Liver (tissue), 9 donors: ENCODE measurements around the gene RHNO1. TPM values are rescaled to one million over a fixed set of nuclear protein-coding genes. Genes with fewer than 3 reads are reported as not detected.

ENCODE experiments used
- DNase-seq: peaks from one replicate; pipeline ENCODE4 v3.0.0-alpha.2; 2017; ENCODE audit warnings: low spot score
- H3K27ac ChIP-seq, 2 donors: one replicate each; pipeline ENCODE4 v1.7.0; 2013; ENCODE audit warnings: inconsistent platforms in 2 of 2, low read length in 2 of 2, control low read depth in 1 of 2, low read depth in 1 of 2, mild to moderate bottlenecking in 1 of 2
- H3K27me3 ChIP-seq, 4 donors: one replicate each; pipeline versions ENCODE4 v1.6.1 to v1.7.0; 2013; ENCODE audit warnings: low read length in 3 of 4, inconsistent platforms in 1 of 4, mild to moderate bottlenecking in 1 of 4, moderate library complexity in 1 of 4; ENCODE audit not compliant: control insufficient read depth in 4 of 4, insufficient read depth in 4 of 4
- H3K36me3 ChIP-seq, 4 donors: one replicate each; pipeline versions ENCODE4 v1.6.1 to v1.7.0; 2013; ENCODE audit warnings: low read length in 3 of 4, mild to moderate bottlenecking in 3 of 4, low read depth in 1 of 4, moderate library complexity in 1 of 4; ENCODE audit not compliant: control insufficient read depth in 4 of 4, insufficient read depth in 3 of 4
- H3K4me1 ChIP-seq, 4 donors: one replicate each; pipeline versions ENCODE4 v1.6.1 to v1.7.0; 2013; ENCODE audit warnings: low read length in 3 of 4, mild to moderate bottlenecking in 3 of 4, moderate library complexity in 1 of 4; ENCODE audit not compliant: control insufficient read depth in 4 of 4, insufficient read depth in 4 of 4
- H3K4me3 ChIP-seq, 3 donors: one replicate each; pipeline versions ENCODE4 v1.6.1 to v1.7.0; 2013; ENCODE audit warnings: low read length in 3 of 3, control low read depth in 1 of 3, low read depth in 1 of 3, mild to moderate bottlenecking in 1 of 3
- H3K9ac ChIP-seq, 2 donors: one replicate each; pipeline ENCODE4 v1.7.0; 2013; ENCODE audit warnings: low read length in 2 of 2, mild to moderate bottlenecking in 2 of 2, moderate library complexity in 2 of 2, control low read depth in 1 of 2, low read depth in 1 of 2
- H3K9me3 ChIP-seq, 4 donors: one replicate each; pipeline versions ENCODE4 v1.6.1 to v1.7.0; 2013; ENCODE audit warnings: low read length in 3 of 4; ENCODE audit not compliant: control insufficient read depth in 4 of 4
- CTCF ChIP-seq: fragments of 150-350 bp; IDR thresholded peaks from 2 replicates; pipeline ENCODE4 v1.5.1; 2017; ENCODE audit warnings: improper control_type of control experiment, low read depth, low read length; ENCODE audit not compliant: missing input control
- EGR1 ChIP-seq, 2 donors: IDR thresholded peaks; 2 replicates each; pipeline ENCODE4 v1.6.1; 2016 to 2018; ENCODE audit warnings: antibody characterized with exemption in 2 of 2, low read depth in 2 of 2
- FOXA1 ChIP-seq: IDR thresholded peaks from 2 replicates; pipeline ENCODE4 v1.6.1; 2016; ENCODE audit warnings: antibody characterized with exemption
- FOXA2 ChIP-seq: IDR thresholded peaks from 2 replicates; pipeline ENCODE4 v1.6.1; 2016; ENCODE audit warnings: antibody characterized with exemption
- GABPA ChIP-seq, 2 donors: IDR thresholded peaks in 1 of 2; conservative IDR thresholded peaks in 1 of 2; 2 replicates each; pipeline ENCODE4 v1.6.1; 2016; ENCODE audit warnings: antibody characterized with exemption in 2 of 2, mild to moderate bottlenecking in 1 of 2, moderate library complexity in 1 of 2
- HNF4A ChIP-seq, 2 donors: conservative IDR thresholded peaks; 2 replicates each; pipeline ENCODE4 v1.6.1; 2016; ENCODE audit warnings: antibody characterized with exemption in 2 of 2, mild to moderate bottlenecking in 2 of 2
- HNF4G ChIP-seq: IDR thresholded peaks from 2 replicates; pipeline ENCODE4 v1.6.1; 2016; ENCODE audit warnings: antibody characterized with exemption
- JUND ChIP-seq, 2 donors: IDR thresholded peaks; 2 replicates each; pipeline ENCODE4 v1.6.1; 2016; ENCODE audit warnings: antibody characterized with exemption in 2 of 2
- MAX ChIP-seq: IDR thresholded peaks from 2 replicates; pipeline ENCODE4 v1.6.1; 2016; ENCODE audit warnings: antibody characterized with exemption
- NR2F2 ChIP-seq: IDR thresholded peaks from 2 replicates; pipeline ENCODE4 v1.6.1; 2016; ENCODE audit warnings: antibody characterized with exemption
- RAD21 ChIP-seq, 2 donors: IDR thresholded peaks; 2 replicates each; pipeline ENCODE4 v1.6.1; 2016; ENCODE audit warnings: antibody characterized with exemption in 2 of 2, mild to moderate bottlenecking in 2 of 2
- RXRA ChIP-seq, 2 donors: IDR thresholded peaks; 2 replicates each; pipeline ENCODE4 v1.6.1; 2017 to 2018; ENCODE audit warnings: antibody characterized with exemption in 2 of 2, mild to moderate bottlenecking in 1 of 2
- SP1 ChIP-seq: IDR thresholded peaks from 2 replicates; pipeline ENCODE4 v1.6.1; 2018; ENCODE audit warnings: antibody characterized with exemption, mild to moderate bottlenecking
- TAF1 ChIP-seq: conservative IDR thresholded peaks from 2 replicates; pipeline ENCODE4 v1.6.1; 2016; ENCODE audit warnings: antibody characterized with exemption, mild to moderate bottlenecking
- YY1 ChIP-seq: IDR thresholded peaks from 2 replicates; pipeline ENCODE4 v1.6.1; 2016; ENCODE audit warnings: antibody characterized with exemption, mild to moderate bottlenecking
- WGBS: extraction: QIAGEN DNeasy Blood & Tissue Kit; methylation state at CpG from one replicate; pipeline ENCODE4 v1.1.7; 2013; 5-methylcytosine and 5-hydroxymethylcytosine counted together
- polyA plus RNA-seq, 2 donors: library from polyadenylated mRNA; stranded (reverse) in 1 of 2; unstranded in 1 of 2; fragments of 200-250 nt in 1 of 2; fragments of >200 nt in 1 of 2; fragmentation: Nextera tagmentation in 1 of 2; extraction: Ambion mirVana in 1 of 2; gene quantifications; one replicate each; pipeline versions ENCODE4 v1.2.1 to v1.2.3, GENCODE V29; 2013 to 2015
- total RNA-seq, 2 donors: library from RNA; depleted of rRNA; stranded (reverse); fragments of >200 nt; gene quantifications; one replicate each; pipeline ENCODE4 v1.2.3, GENCODE V29; 2014
- TF ChIP-seq, protein P1 (sequence below): IDR thresholded peaks from 2 replicates; pipeline ENCODE4 v1.6.1; 2016; ENCODE audit warnings: antibody characterized with exemption, mild to moderate bottlenecking
- TF ChIP-seq, protein P2 (sequence below): IDR thresholded peaks from 2 replicates; pipeline ENCODE4 v1.6.1; 2016; ENCODE audit warnings: antibody characterized with exemption
- TF ChIP-seq, protein P3 (sequence below): IDR thresholded peaks from 2 replicates; pipeline ENCODE4 v1.6.1; 2016; ENCODE audit warnings: antibody characterized with exemption
- donor health status: healthy.
- donor health status: healthy.
- donor health status: healthy.
- donor health status: healthy.
- donor health status: healthy.

The RHNO1 gene
- total and polyA plus RNA-seq, 4 donors, result 1.4 to 14.5 (median 2.8) TPM

DNA sequence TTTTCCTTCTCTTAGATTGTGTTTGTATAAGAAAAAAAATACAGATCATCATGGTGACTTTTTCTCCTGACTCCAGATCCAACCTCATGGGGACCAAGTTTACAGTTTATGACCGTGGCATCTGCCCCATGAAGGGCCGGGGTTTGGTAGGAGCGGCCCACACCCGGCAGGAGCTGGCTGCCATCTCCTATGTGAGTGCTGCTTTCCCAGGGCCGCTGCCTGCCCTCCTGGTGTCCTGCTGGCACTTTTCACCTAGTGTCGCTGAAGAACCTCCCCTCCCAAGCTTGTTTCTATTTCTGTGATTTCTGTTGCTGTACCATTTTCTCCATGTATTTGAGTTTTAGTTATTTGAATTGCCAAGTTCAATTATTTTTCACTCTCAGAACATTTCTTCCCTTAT, 57.3 kb downstream of the RHNO1 start:
- Histone ChIP-seq H3K4me1 (no peaks in the 10 kb centered on the region), H3K4me3 (no peak overlapping the region), H3K9ac (no peak overlapping the region), H3K27ac (no peak overlapping the region), H3K27me3 (no peaks in the 10 kb centered on the region), H3K9me3 (no peaks in the 10 kb centered on the region), H3K36me3 (peaks cover 9 to 34% (median 23%) of the 10 kb centered on the region in 4 donors)
- DNase-seq, result no peak
- no peak for TF ChIP-seq YY1
- TF ChIP-seq, protein P1, sequence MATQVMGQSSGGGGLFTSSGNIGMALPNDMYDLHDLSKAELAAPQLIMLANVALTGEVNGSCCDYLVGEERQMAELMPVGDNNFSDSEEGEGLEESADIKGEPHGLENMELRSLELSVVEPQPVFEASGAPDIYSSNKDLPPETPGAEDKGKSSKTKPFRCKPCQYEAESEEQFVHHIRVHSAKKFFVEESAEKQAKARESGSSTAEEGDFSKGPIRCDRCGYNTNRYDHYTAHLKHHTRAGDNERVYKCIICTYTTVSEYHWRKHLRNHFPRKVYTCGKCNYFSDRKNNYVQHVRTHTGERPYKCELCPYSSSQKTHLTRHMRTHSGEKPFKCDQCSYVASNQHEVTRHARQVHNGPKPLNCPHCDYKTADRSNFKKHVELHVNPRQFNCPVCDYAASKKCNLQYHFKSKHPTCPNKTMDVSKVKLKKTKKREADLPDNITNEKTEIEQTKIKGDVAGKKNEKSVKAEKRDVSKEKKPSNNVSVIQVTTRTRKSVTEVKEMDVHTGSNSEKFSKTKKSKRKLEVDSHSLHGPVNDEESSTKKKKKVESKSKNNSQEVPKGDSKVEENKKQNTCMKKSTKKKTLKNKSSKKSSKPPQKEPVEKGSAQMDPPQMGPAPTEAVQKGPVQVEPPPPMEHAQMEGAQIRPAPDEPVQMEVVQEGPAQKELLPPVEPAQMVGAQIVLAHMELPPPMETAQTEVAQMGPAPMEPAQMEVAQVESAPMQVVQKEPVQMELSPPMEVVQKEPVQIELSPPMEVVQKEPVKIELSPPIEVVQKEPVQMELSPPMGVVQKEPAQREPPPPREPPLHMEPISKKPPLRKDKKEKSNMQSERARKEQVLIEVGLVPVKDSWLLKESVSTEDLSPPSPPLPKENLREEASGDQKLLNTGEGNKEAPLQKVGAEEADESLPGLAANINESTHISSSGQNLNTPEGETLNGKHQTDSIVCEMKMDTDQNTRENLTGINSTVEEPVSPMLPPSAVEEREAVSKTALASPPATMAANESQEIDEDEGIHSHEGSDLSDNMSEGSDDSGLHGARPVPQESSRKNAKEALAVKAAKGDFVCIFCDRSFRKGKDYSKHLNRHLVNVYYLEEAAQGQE, result no peak
- TF ChIP-seq NR2F2, result no peak
- TF ChIP-seq CTCF, result no peak
- TF ChIP-seq TAF1, result no peak
- TF ChIP-seq RXRA (IDR thresholded peaks at IDR 0.05), result no peak
- TF ChIP-seq FOXA1, result no peak
- TF ChIP-seq, protein P2, sequence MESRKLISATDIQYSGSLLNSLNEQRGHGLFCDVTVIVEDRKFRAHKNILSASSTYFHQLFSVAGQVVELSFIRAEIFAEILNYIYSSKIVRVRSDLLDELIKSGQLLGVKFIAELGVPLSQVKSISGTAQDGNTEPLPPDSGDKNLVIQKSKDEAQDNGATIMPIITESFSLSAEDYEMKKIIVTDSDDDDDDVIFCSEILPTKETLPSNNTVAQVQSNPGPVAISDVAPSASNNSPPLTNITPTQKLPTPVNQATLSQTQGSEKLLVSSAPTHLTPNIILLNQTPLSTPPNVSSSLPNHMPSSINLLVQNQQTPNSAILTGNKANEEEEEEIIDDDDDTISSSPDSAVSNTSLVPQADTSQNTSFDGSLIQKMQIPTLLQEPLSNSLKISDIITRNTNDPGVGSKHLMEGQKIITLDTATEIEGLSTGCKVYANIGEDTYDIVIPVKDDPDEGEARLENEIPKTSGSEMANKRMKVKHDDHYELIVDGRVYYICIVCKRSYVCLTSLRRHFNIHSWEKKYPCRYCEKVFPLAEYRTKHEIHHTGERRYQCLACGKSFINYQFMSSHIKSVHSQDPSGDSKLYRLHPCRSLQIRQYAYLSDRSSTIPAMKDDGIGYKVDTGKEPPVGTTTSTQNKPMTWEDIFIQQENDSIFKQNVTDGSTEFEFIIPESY, result no peak
- no peak for TF ChIP-seq GABPA (IDR thresholded peaks at IDR 0.05 in 1 of 2, conservative IDR thresholded peaks at IDR 0.05 in 1 of 2)
- no peak for TF ChIP-seq HNF4A (conservative IDR thresholded peaks at IDR 0.05)
- TF ChIP-seq, protein P3, sequence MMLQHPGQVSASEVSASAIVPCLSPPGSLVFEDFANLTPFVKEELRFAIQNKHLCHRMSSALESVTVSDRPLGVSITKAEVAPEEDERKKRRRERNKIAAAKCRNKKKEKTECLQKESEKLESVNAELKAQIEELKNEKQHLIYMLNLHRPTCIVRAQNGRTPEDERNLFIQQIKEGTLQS, result no peak
- no peak for TF ChIP-seq FOXA2
- TF ChIP-seq JUND (IDR thresholded peaks at IDR 0.05), result no peak
- TF ChIP-seq EGR1 (IDR thresholded peaks at IDR 0.05; ENCODE audit: low read depth in 2 of 2), result no peak
- TF ChIP-seq HNF4G, result no peak
- TF ChIP-seq MAX, result no peak
- WGBS, result 99% methylated on average over 6 of the region's 6 CpGs

DNA sequence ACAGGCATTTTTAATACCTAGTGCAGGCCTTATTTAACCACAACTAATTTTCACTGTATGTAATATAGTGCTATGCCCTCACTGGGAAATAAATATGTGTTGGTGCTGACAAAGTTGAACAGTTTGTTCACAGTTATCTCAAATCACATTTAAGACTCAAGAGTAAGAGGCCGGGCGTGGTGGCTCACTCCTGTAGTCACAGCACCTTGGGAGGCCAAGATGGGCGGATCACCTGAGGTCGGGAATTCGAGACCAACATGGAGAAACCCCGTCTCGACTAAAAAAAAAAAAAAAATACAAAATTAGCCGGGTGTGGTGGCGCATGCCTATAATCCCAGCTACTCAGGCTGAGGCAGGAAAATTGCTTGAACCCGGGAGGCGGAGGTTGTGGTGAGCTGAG, 59.3 kb downstream of the RHNO1 start:
- 91% methylated on average over 11 of the region's 11 CpGs for WGBS
- H3K36me3 ChIP-seq, result peaks cover 9 to 42% (median 20%) of the 10 kb centered on the region in 4 donors
- TF ChIP-seq FOXA2 (no peak), CTCF (no peak), RAD21 (IDR thresholded peaks at IDR 0.05) (no peak), GABPA (IDR thresholded peaks at IDR 0.05 in 1 of 2, conservative IDR thresholded peaks at IDR 0.05 in 1 of 2) (no peak), HNF4G (no peak), HNF4A (conservative IDR thresholded peaks at IDR 0.05) (no peak), SP1 (no peak)
- TF ChIP-seq, protein P1, result no peak
- TF ChIP-seq, protein P3, result no peak

More for the DNA sequence above, 59.3 kb downstream of the RHNO1 start:
- H3K4me3 ChIP-seq, result no peak overlapping the region
- H3K4me1 ChIP-seq, result no peaks in the 10 kb centered on the region
- no peak overlapping the region for H3K9ac ChIP-seq
- no peaks in the 10 kb centered on the region for H3K9me3 ChIP-seq
- no peak overlapping the region for H3K27ac ChIP-seq
- DNase-seq, result no peak
- H3K27me3 ChIP-seq, result no peaks in the 10 kb centered on the region
